PC-9 (cell line): ENCODE measurements around the gene USP22. TPM values are rescaled to one million over a fixed set of nuclear protein-coding genes. Genes with fewer than 3 reads are reported as not detected.

Source experiments
- BruUV-seq: library from RNA; stranded (reverse); fragments of 400-500 nt; replicated peaks from 2 replicates; lab custom pipeline; 2021; lab: Mats Ljungman, UMichigan
- CTCF ChIA-PET: fragments of 300-600 bp; sonication (Branson Sonifier 250); formaldehyde crosslinking; loops from one replicate; lab custom pipeline; 2022; ENCODE audit warnings: antibody characterized with exemption; lab: Charles Lee
- POLR2A ChIA-PET: fragments of 300-600 bp; sonication (Branson Sonifier 250); formaldehyde crosslinking; loops from one replicate; lab custom pipeline; 2022; ENCODE audit warnings: antibody characterized with exemption; ENCODE audit not compliant: unreplicated experiment; lab: Charles Lee
- DNase-seq, 2 experiments: peaks; one replicate each; pipeline versions ENCODE4 v3.0.0 to v3.0.0-alpha.2; 2015 to 2022; ENCODE audit warnings: mixed read lengths in 1 of 2
- H2AFZ ChIP-seq: fragments of 200-600 bp; sonication (generic); 2 replicates; pipeline ENCODE4 v1.8.1; 2017; ENCODE audit warnings: antibody characterized with exemption
- H3F3A ChIP-seq: fragments of 200-600 bp; sonication (generic); 2 replicates; pipeline ENCODE4 v1.8.1; 2017; ENCODE audit warnings: antibody characterized with exemption, mild to moderate bottlenecking, low read depth; ENCODE audit not compliant: insufficient read depth
- H3K27ac ChIP-seq: fragments of 200-600 bp; sonication (generic); 2 replicates; pipeline ENCODE4 v1.6.1; 2016; ENCODE audit warnings: mixed run types
- H3K27me3 ChIP-seq: fragments of 200-600 bp; sonication (generic); 2 replicates; pipeline ENCODE4 v1.6.1; 2016; ENCODE audit warnings: low read depth, mixed run types; ENCODE audit not compliant: insufficient read depth
- H3K36me3 ChIP-seq: fragments of 200-600 bp; sonication (generic); 2 replicates; pipeline ENCODE4 v1.6.1; 2016; ENCODE audit warnings: low read depth, mixed run types
- H3K4me1 ChIP-seq: fragments of 200-600 bp; sonication (generic); replicated peaks from 2 replicates; pipeline ENCODE4 v1.6.1; 2016; ENCODE audit warnings: mixed run types; ENCODE audit not compliant: insufficient read depth
- H3K4me2 ChIP-seq: fragments of 200-600 bp; sonication (generic); 2 replicates; pipeline ENCODE4 v1.6.1; 2017; ENCODE audit warnings: mixed run types
- H3K4me3 ChIP-seq: fragments of 200-600 bp; sonication (generic); 2 replicates; pipeline ENCODE4 v1.6.1; 2016; ENCODE audit warnings: mixed run types
- H3K79me2 ChIP-seq: fragments of 200-600 bp; sonication (generic); 2 replicates; pipeline ENCODE4 v1.6.1; 2017; ENCODE audit warnings: low read depth, mixed run types
- H3K9me2 ChIP-seq: fragments of 200-600 bp; sonication (generic); 2 replicates; pipeline ENCODE4 v1.8.1; 2017; ENCODE audit warnings: mild to moderate bottlenecking; ENCODE audit not compliant: insufficient read depth
- H3K9me3 ChIP-seq: fragments of 200-600 bp; sonication (generic); 2 replicates; pipeline ENCODE4 v1.8.1; 2016; ENCODE audit warnings: low read depth; ENCODE audit not compliant: insufficient read depth
- H4K20me1 ChIP-seq: fragments of 200-600 bp; sonication (generic); 2 replicates; pipeline ENCODE4 v1.8.1; 2017; ENCODE audit not compliant: insufficient read depth
- CTCF ChIP-seq: fragments of 200-600 bp; sonication (generic); conservative IDR thresholded peaks from 2 replicates; pipeline ENCODE4 v1.6.1; 2017; ENCODE audit warnings: mixed run types, antibody characterized with exemption, mild to moderate bottlenecking, moderate library complexity
- EZH2 ChIP-seq: fragments of 200-600 bp; sonication (generic); IDR thresholded peaks from 2 replicates; pipeline ENCODE4 v1.8.0; 2017; ENCODE audit warnings: antibody characterized with exemption, low read depth
- intact Hi-C: fragments of 100-400 bp; cut with micrococcal nuclease; formaldehyde crosslinking; loops from one replicate; pipeline ENCODE4 v1.10.0; 2022; ENCODE audit not compliant: unreplicated experiment
- total RNA-seq: library from RNA; stranded (reverse); gene quantifications from 2 replicates; pipeline ENCODE4 v1.2.3, GENCODE V29; 2021

USP22 gene
- total RNA-seq, 1 experiment from 2014 or later, result 296 TPM

GRCh38 chr17:21005367-21005766 is 37.4 kb downstream of the USP22 start:
- peaks cover 40% of the 10 kb centered on the region; the same call in 1 of the 2 replicates for H3F3A ChIP-seq
- no peaks in the 10 kb centered on the region for H3K79me2 ChIP-seq
- H3K4me1 ChIP-seq, result no peaks in the 10 kb centered on the region
- no peak overlapping the region for H3K4me3 ChIP-seq
- intact Hi-C loops, result no loop called here
- DNase-seq, result no peak
- H3K9me3 ChIP-seq, result no peaks in the 10 kb centered on the region
- peaks cover 37% of the 10 kb centered on the region for H3K36me3 ChIP-seq
- ChIA-PET POLR2A (no interaction called here), CTCF (no interaction called here)
- H2AFZ ChIP-seq, result no peak overlapping the region
- TF ChIP-seq EZH2 (no peak), CTCF (no peak)
- no peaks in the 10 kb centered on the region for H3K9me2 ChIP-seq
- H3K4me2 ChIP-seq, result no peak overlapping the region
- no peak overlapping the region for H3K27ac ChIP-seq
- BruUV-seq, result no TSS peak
- peaks cover 74% of the 10 kb centered on the region for H4K20me1 ChIP-seq
- H3K27me3 ChIP-seq, result no peaks in the 10 kb centered on the region

DNA sequence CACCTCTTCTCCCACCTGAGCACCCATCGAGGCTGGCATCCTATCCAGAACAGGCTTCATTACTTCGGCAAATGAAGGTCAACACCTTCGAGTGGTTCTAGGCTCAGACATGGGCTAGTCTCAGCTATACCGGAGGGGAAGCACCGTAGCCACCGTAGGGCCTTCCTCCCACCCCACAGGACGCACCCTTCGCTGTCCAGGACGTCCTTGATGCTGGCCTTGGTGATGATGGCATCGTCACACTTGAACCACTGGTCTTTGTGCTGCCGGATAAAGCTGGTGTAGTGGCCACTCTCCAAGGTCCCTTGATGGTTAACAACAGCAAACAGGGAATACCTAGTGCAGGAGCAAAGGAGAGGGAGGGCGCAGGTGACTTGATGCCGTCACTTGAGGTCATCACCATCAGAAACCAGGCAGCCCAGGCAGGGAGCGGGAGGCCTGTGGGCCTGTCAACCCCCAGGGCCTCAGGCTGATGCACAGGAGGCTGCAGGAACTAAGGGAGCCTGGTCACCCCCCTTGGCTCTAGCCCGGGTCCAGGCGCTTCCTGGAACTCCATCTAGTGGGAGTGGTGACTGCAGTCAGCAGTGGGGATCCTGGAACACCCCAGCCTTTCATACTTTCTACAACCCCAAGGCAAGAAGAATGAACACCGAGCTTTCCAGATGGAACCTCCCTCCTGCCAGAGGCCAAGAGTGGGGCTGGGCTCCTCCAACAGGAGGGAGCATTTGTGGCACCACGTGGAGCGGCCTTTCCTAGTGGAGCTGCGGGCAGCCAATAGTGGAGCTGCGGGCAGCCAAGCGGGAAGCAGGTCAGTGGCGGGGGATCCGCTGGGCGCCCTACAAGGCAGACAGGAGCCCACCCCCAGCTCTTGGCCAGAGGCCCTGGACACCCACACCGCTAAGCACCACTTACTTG is 38.5 kb downstream of the USP22 start:
- Histone ChIP-seq H3K4me2 (no peak overlapping the region), H3K4me3 (no peak overlapping the region), H3K9me2 (no peaks in the 10 kb centered on the region), H3K27ac (no peak overlapping the region), H3K9me3 (no peaks in the 10 kb centered on the region), H3K79me2 (no peaks in the 10 kb centered on the region), H3F3A (peaks cover 44% of the 10 kb centered on the region; the same call in 1 of the 2 replicates), H3K36me3 (peaks cover 27% of the 10 kb centered on the region), H3K4me1 (no peaks in the 10 kb centered on the region), H3K27me3 (no peaks in the 10 kb centered on the region), H4K20me1 (peaks cover 74% of the 10 kb centered on the region), H2AFZ (no peak overlapping the region)
- DNase-seq, result no peak
- intact Hi-C loops, result no loop called here
- BruUV-seq, result no TSS peak
- ChIA-PET CTCF (interaction anchor here (1.1 kb wide), 1 partner anchor 11 kb away, joined by 3 read pairs; no protein-coding TSS in a partner anchor), POLR2A (no interaction called here)
- TF ChIP-seq CTCF (no peak), EZH2 (no peak)

GRCh38 chr17:21003007-21003621 is 39.7 kb downstream of the USP22 start:
- intact Hi-C loops, result no loop called here
- no peak for TF ChIP-seq CTCF
- TF ChIP-seq EZH2, result no peak
- Histone ChIP-seq H3K27ac (no peak overlapping the region), H3K4me1 (no peaks in the 10 kb centered on the region), H3K9me3 (no peaks in the 10 kb centered on the region), H3F3A (peaks cover 43% of the 10 kb centered on the region; the same call in 1 of the 2 replicates), H2AFZ (no peak overlapping the region), H3K9me2 (no peaks in the 10 kb centered on the region), H3K4me2 (no peak overlapping the region), H3K79me2 (no peaks in the 10 kb centered on the region), H3K36me3 (peaks cover 25% of the 10 kb centered on the region), H3K4me3 (no peak overlapping the region), H3K27me3 (no peaks in the 10 kb centered on the region), H4K20me1 (peaks cover 73% of the 10 kb centered on the region)
- ChIA-PET CTCF (interaction anchor here (1.1 kb wide), 1 partner anchor 12 kb away, joined by 3 read pairs; no protein-coding TSS in a partner anchor), POLR2A (no interaction called here)
- DNase-seq, result no peak
- no TSS peak for BruUV-seq
